Stomach (tissue), 9 donors: ENCODE data around the gene FYN. TPM values are rescaled to one million over a fixed set of nuclear protein-coding genes. Genes with fewer than 3 reads are reported as not detected.

Source experiments
- DNase-seq, 2 donors: peaks; one replicate each; pipeline versions ENCODE4 v3.0.0 to v3.0.0-alpha.2; 2013 to 2019
- H3K27ac ChIP-seq, 5 donors: fragments of 200-600 bp in 4 of 5; sonication (generic) in 4 of 5; one replicate each; pipeline ENCODE4 v1.5.1; 2013 to 2019; ENCODE audit warnings: mild to moderate bottlenecking in 1 of 5, moderate library complexity in 1 of 5
- H3K27me3 ChIP-seq, 3 donors: fragments of 200-600 bp; sonication (generic); one replicate each; pipeline ENCODE4 v1.5.1; 2017 to 2019; ENCODE audit warnings: mixed run types in 1 of 3
- H3K36me3 ChIP-seq, 4 donors: fragments of 200-600 bp; sonication (generic); 1 replicate in 3 of 4; 2 replicates in 1 of 4; pipeline ENCODE4 v1.5.1; 2016 to 2019
- H3K4me1 ChIP-seq, 4 donors: fragments of 200-600 bp; sonication (generic); one replicate each; pipeline ENCODE4 v1.5.1; 2016 to 2019
- H3K4me3 ChIP-seq, 4 donors: fragments of 200-600 bp; sonication (generic) in 3 of 4; one replicate each; pipeline ENCODE4 v1.5.1; 2016 to 2019; ENCODE audit warnings: mild to moderate bottlenecking in 1 of 4
- H3K9me3 ChIP-seq, 4 donors: fragments of 200-600 bp; sonication (generic); one replicate each; pipeline ENCODE4 v1.5.1; 2016 to 2019
- CTCF ChIP-seq, 7 experiments: fragments of 450-650 bp in 4 of 7; fragments of 200-600 bp in 3 of 7; sonication (generic) in 3 of 7; IDR thresholded peaks; one replicate each; pipeline ENCODE4 v1.5.1; 2016 to 2019; ENCODE audit warnings: antibody characterized with exemption in 7 of 7, control low read depth in 2 of 7, mild to moderate bottlenecking in 1 of 7
- EP300 ChIP-seq: sonication (generic); formaldehyde crosslinking; IDR thresholded peaks from one replicate; pipeline ENCODE4 v1.6.1; 2017; ENCODE audit warnings: antibody characterized with exemption
- POLR2A ChIP-seq, 4 donors: fragments of 450-650 bp; IDR thresholded peaks; one replicate each; pipeline ENCODE4 v1.6.1; 2016; ENCODE audit warnings: antibody characterized with exemption in 4 of 4, control low read depth in 2 of 4, mild to moderate bottlenecking in 1 of 4, moderate library complexity in 1 of 4
- POLR2AphosphoS5 ChIP-seq, 3 donors: sonication (generic); formaldehyde crosslinking; IDR thresholded peaks; one replicate each; pipeline ENCODE4 v1.6.1; 2016; ENCODE audit warnings: antibody characterized with exemption in 3 of 3
- WGBS, 5 donors: extraction: QIAGEN DNeasy Blood & Tissue Kit in 3 of 5; methylation state at CpG; one replicate each; pipeline versions ENCODE4 v1.1.5 to v1.1.7; 2013 to 2018; 5-methylcytosine and 5-hydroxymethylcytosine counted together
- intact Hi-C: fragments of 100-400 bp; cut with DNase I; formaldehyde crosslinking; loops from one replicate; pipeline ENCODE4 v1.15.1; 2023; ENCODE audit warnings: low total_unique reads
- polyA plus RNA-seq, 3 donors: library from polyadenylated mRNA; stranded (reverse); fragments of 200-250 nt; gene quantifications; one replicate each; pipeline ENCODE4 v1.2.3, GENCODE V29; 2013
- total RNA-seq, 5 donors: library from RNA; depleted of rRNA; stranded (reverse); fragments of >200 nt; gene quantifications; one replicate each; pipeline versions ENCODE4 v1.1.0 to v1.2.3, GENCODE V29; 2014 to 2016
- donor health status: healthy with polysubstance abuse.
- donor health status: Bipolar disorder and iron deficiency.
- donor health status: healthy.

Gene FYN
- total and polyA plus RNA-seq, 8 donors = 8.4 to 146 (median 37.1) TPM

- peaks cover 14 to 57% (median 32%) of the 10 kb centered on the region in 4 donors for H3K4me1 ChIP-seq
- no peaks in the 10 kb centered on the region for H3K9me3 ChIP-seq
- no peak overlapping the region for H3K27ac ChIP-seq
- intact Hi-C loops = no loop called here
- no peaks in the 10 kb centered on the region for H3K27me3 ChIP-seq
- H3K4me3 ChIP-seq = no peak overlapping the region
- 89 to 95% (median 92%) methylated on average over 5 of the region's 5 CpGs for WGBS, 5 donors
- DNase-seq = no peak
- H3K36me3 ChIP-seq = no peaks in the 10 kb centered on the region
- TF ChIP-seq CTCF (IDR thresholded peaks at IDR 0.05) (no peak), POLR2AphosphoS5 (IDR thresholded peaks at IDR 0.05) (no peak), POLR2A (IDR thresholded peaks at IDR 0.05) (no peak), EP300 (no peak)
These were observed 131.9 kb downstream of the FYN start for GRCh38 chr6:111741177-111741952.

GRCh38 chr6:111740506-111740905 lies 132.7 kb downstream of the FYN start:
- no peaks in the 10 kb centered on the region for H3K27me3 ChIP-seq
- intact Hi-C loops = no loop called here
- no peaks in the 10 kb centered on the region for H3K9me3 ChIP-seq
- no peaks in the 10 kb centered on the region for H3K36me3 ChIP-seq
- H3K4me3 ChIP-seq = no peak overlapping the region
- no peak for DNase-seq
- H3K4me1 ChIP-seq = peaks cover 14 to 62% (median 39%) of the 10 kb centered on the region in 4 donors
- no peak overlapping the region for H3K27ac ChIP-seq
- TF ChIP-seq POLR2AphosphoS5 (IDR thresholded peaks at IDR 0.05) (no peak), CTCF (IDR thresholded peaks at IDR 0.05) (no peak), EP300 (no peak), POLR2A (IDR thresholded peaks at IDR 0.05) (no peak)
- WGBS, 5 donors = 91 to 100% (median 97%) methylated on average over 1 of the region's 1 CpG

GRCh38 chr6:111739257-111739696 lies 134.0 kb downstream of the FYN start:
- H3K36me3 ChIP-seq = no peaks in the 10 kb centered on the region
- intact Hi-C loops = no loop called here
- no peak for DNase-seq
- H3K9me3 ChIP-seq = no peaks in the 10 kb centered on the region
- no peak overlapping the region for H3K27ac ChIP-seq
- peaks cover 14 to 62% (median 41%) of the 10 kb centered on the region in 4 donors for H3K4me1 ChIP-seq
- H3K4me3 ChIP-seq = no peak overlapping the region
- no peak for TF ChIP-seq CTCF (IDR thresholded peaks at IDR 0.05)
- no peak for TF ChIP-seq POLR2AphosphoS5 (IDR thresholded peaks at IDR 0.05)
- TF ChIP-seq EP300 = no peak
- TF ChIP-seq POLR2A (IDR thresholded peaks at IDR 0.05) = no peak
- H3K27me3 ChIP-seq = no peaks in the 10 kb centered on the region
- 84 to 95% (median 92%) methylated on average over 4 of the region's 4 CpGs for WGBS, 5 donors

- no peak for DNase-seq
- H3K4me1 ChIP-seq = peaks cover 14 to 60% (median 38%) of the 10 kb centered on the region in 4 donors
These were observed 134.6 kb downstream of the FYN start for GRCh38 chr6:111738631-111739030.

More at GRCh38 chr6:111738631-111739030, 134.6 kb downstream of the FYN start:
- intact Hi-C loops = no loop called here
- Histone ChIP-seq H3K9me3 (no peaks in the 10 kb centered on the region), H3K4me3 (no peak overlapping the region), H3K27ac (no peak overlapping the region), H3K36me3 (no peaks in the 10 kb centered on the region), H3K27me3 (no peaks in the 10 kb centered on the region)
- no peak for TF ChIP-seq CTCF (IDR thresholded peaks at IDR 0.05)
- no peak for TF ChIP-seq EP300
- no peak for TF ChIP-seq POLR2AphosphoS5 (IDR thresholded peaks at IDR 0.05)
- 88 to 96% (median 95%) methylated on average over 2 of the region's 2 CpGs for WGBS, 5 donors
